Measurements from ENCODE around the gene SOX6.

The SOX6 gene

DNA sequence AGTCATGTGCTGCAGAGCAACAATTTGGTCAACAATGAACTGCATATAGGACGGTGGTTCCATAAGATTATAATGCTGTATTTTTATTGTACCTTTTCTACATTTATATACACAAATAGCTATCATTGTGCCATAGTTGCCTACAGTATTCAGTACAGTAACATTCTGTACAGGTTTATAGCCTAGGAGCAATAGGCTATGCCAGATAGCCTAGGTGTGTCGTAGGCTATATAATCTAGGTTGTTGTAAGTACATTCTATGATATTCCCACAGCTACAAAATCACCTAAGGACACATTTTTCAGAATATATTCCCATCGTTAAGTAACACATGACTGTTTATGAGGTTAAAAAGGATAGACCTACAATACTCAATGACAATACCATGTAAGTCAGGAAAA lies 423.9 kb downstream of the SOX6 start:
- TF ChIP-seq EZH2phosphoT487 (IDR thresholded peaks at IDR 0.05; ENCODE audit: borderline replicate concordance, low read length) (no peak), CTCF (IDR thresholded peaks at IDR 0.05; ENCODE audit: low read depth, low read length, poor library complexity, severe bottlenecking) (no peak)
- Histone ChIP-seq H3F3A (ENCODE audit: control insufficient read depth, insufficient read depth) (no peaks in the 10 kb centered on the region), H4K20me1 (ENCODE audit: control insufficient read depth, insufficient read depth, low read depth, low read length) (no peaks in the 10 kb centered on the region), H3K4me3 (ENCODE audit: low read length) (no peak overlapping the region), H3K79me2 (ENCODE audit: control insufficient read depth, low read length) (no peaks in the 10 kb centered on the region), H3K4me2 (ENCODE audit: low read length) (no peak overlapping the region), H3K9me3 (ENCODE audit: control insufficient read depth, insufficient read depth, low read length) (no peaks in the 10 kb centered on the region), H3K9me2 (replicated peaks; ENCODE audit: control insufficient read depth, low read length) (no peaks in the 10 kb centered on the region), H3K27ac (ENCODE audit: low read depth, low read length) (no peak overlapping the region), H3K27me3 (ENCODE audit: control insufficient read depth, low read length) (no peaks in the 10 kb centered on the region), H3K36me3 (ENCODE audit: control insufficient read depth, low read length) (no peaks in the 10 kb centered on the region), H3K4me1 (ENCODE audit: control insufficient read depth, low read length) (no peaks in the 10 kb centered on the region)

- Histone ChIP-seq H3K27ac (ENCODE audit: low read depth, low read length) (no peak overlapping the region), H3K36me3 (ENCODE audit: control insufficient read depth, low read length) (no peaks in the 10 kb centered on the region), H4K20me1 (ENCODE audit: control insufficient read depth, insufficient read depth, low read depth, low read length) (no peaks in the 10 kb centered on the region), H3K4me1 (ENCODE audit: control insufficient read depth, low read length) (no peaks in the 10 kb centered on the region), H3K9me3 (ENCODE audit: control insufficient read depth, insufficient read depth, low read length) (no peaks in the 10 kb centered on the region), H3K4me3 (ENCODE audit: low read length) (no peak overlapping the region), H3K27me3 (ENCODE audit: control insufficient read depth, low read length) (no peaks in the 10 kb centered on the region), H3K79me2 (ENCODE audit: control insufficient read depth, low read length) (no peaks in the 10 kb centered on the region), H3F3A (ENCODE audit: control insufficient read depth, insufficient read depth) (no peaks in the 10 kb centered on the region), H3K9me2 (replicated peaks; ENCODE audit: control insufficient read depth, low read length) (no peaks in the 10 kb centered on the region), H3K4me2 (ENCODE audit: low read length) (no peak overlapping the region)
- no peak for TF ChIP-seq CTCF (IDR thresholded peaks at IDR 0.05; ENCODE audit: low read depth, low read length, poor library complexity, severe bottlenecking)
- TF ChIP-seq EZH2phosphoT487 (IDR thresholded peaks at IDR 0.05; ENCODE audit: borderline replicate concordance, low read length) = no peak
Measured at GRCh38 chr11:15931497-15931896, 424.8 kb downstream of the SOX6 start.

- H3K27me3 ChIP-seq (ENCODE audit: control insufficient read depth, low read length) = no peaks in the 10 kb centered on the region
- H3K4me3 ChIP-seq (ENCODE audit: low read length) = no peak overlapping the region
- no peaks in the 10 kb centered on the region for H3F3A ChIP-seq (ENCODE audit: control insufficient read depth, insufficient read depth)
- H3K4me2 ChIP-seq (ENCODE audit: low read length) = no peak overlapping the region
- H3K79me2 ChIP-seq (ENCODE audit: control insufficient read depth, low read length) = no peaks in the 10 kb centered on the region
- H3K9me3 ChIP-seq (ENCODE audit: control insufficient read depth, insufficient read depth, low read length) = no peaks in the 10 kb centered on the region
- H3K9me2 ChIP-seq (replicated peaks; ENCODE audit: control insufficient read depth, low read length) = no peaks in the 10 kb centered on the region
- TF ChIP-seq EZH2phosphoT487 (IDR thresholded peaks at IDR 0.05; ENCODE audit: borderline replicate concordance, low read length) (no peak), CTCF (IDR thresholded peaks at IDR 0.05; ENCODE audit: low read depth, low read length, poor library complexity, severe bottlenecking) (no peak)
- no peak overlapping the region for H3K27ac ChIP-seq (ENCODE audit: low read depth, low read length)
- no peaks in the 10 kb centered on the region for H4K20me1 ChIP-seq (ENCODE audit: control insufficient read depth, insufficient read depth, low read depth, low read length)
- H3K4me1 ChIP-seq (ENCODE audit: control insufficient read depth, low read length) = no peaks in the 10 kb centered on the region
- no peaks in the 10 kb centered on the region for H3K36me3 ChIP-seq (ENCODE audit: control insufficient read depth, low read length)
Measured at GRCh38 chr11:15930442-15931025, 425.8 kb downstream of the SOX6 start.
